Esophagus muscularis mucosa (tissue), 4 donors: Measurements from ENCODE around the gene KRT32. TPM values are rescaled to one million over a fixed set of nuclear protein-coding genes. Genes with fewer than 3 reads are reported as not detected.

Experiments
- DNase-seq: peaks from one replicate; pipeline ENCODE4 v3.0.0-alpha.2; 2017; ENCODE audit errors: extremely low spot score
- H3K27ac ChIP-seq, 4 donors: fragments of 200-600 bp; sonication (generic); replicated peaks in 1 of 4; 1 replicate in 3 of 4; 2 replicates in 1 of 4; pipeline ENCODE4 v1.5.1; 2016 to 2019; ENCODE audit warnings: mild to moderate bottlenecking in 1 of 4
- H3K27me3 ChIP-seq, 4 donors: fragments of 200-600 bp; sonication (generic); one replicate each; pipeline versions ENCODE4 v1.5.1 to v1.6.0; 2016 to 2019
- H3K36me3 ChIP-seq, 4 donors: fragments of 200-600 bp; sonication (generic); one replicate each; pipeline ENCODE4 v1.5.1; 2016 to 2019
- H3K4me1 ChIP-seq, 4 donors: fragments of 200-600 bp; sonication (generic); one replicate each; pipeline ENCODE4 v1.5.1; 2016 to 2019
- H3K4me3 ChIP-seq, 4 donors: fragments of 200-600 bp; sonication (generic); 1 replicate in 2 of 4; 2 replicates in 2 of 4; pipeline ENCODE4 v1.5.1; 2016 to 2019; ENCODE audit warnings: mild to moderate bottlenecking in 4 of 4, moderate library complexity in 1 of 4
- H3K9me3 ChIP-seq, 4 donors: fragments of 200-600 bp; sonication (generic); 1 replicate in 3 of 4; 2 replicates in 1 of 4; pipeline ENCODE4 v1.5.1; 2016 to 2019
- CTCF ChIP-seq, 3 experiments: fragments of 200-600 bp in 2 of 3; fragments of 450-650 bp in 1 of 3; sonication (generic) in 2 of 3; IDR thresholded peaks; one replicate each; pipeline ENCODE4 v1.5.1; 2017 to 2019; ENCODE audit warnings: antibody characterized with exemption in 3 of 3, mild to moderate bottlenecking in 2 of 3, moderate library complexity in 1 of 3
- EP300 ChIP-seq: sonication (generic); formaldehyde crosslinking; IDR thresholded peaks from one replicate; pipeline ENCODE4 v1.6.1; 2017; ENCODE audit warnings: antibody characterized with exemption
- POLR2A ChIP-seq: fragments of 450-650 bp; IDR thresholded peaks from one replicate; pipeline ENCODE4 v1.6.1; 2017; ENCODE audit warnings: antibody characterized with exemption, moderate library complexity, mild to moderate bottlenecking, low read depth
- POLR2AphosphoS5 ChIP-seq, 2 donors: sonication (generic); formaldehyde crosslinking; IDR thresholded peaks; one replicate each; pipeline ENCODE4 v1.6.1; 2017; ENCODE audit warnings: antibody characterized with exemption in 2 of 2
- WGBS: methylation state at CpG from one replicate; pipeline ENCODE4 v1.1.5; 2018; 5-methylcytosine and 5-hydroxymethylcytosine counted together
- intact Hi-C: fragments of 100-400 bp; cut with DNase I; formaldehyde crosslinking; loops from one replicate; pipeline ENCODE4 v1.15.1; 2023
- total RNA-seq, 4 donors: library from RNA; depleted of rRNA; stranded (reverse); fragments of >200 nt; gene quantifications; one replicate each; pipeline versions ENCODE4 v1.1.0 to v1.2.1, GENCODE V29; 2016

The KRT32 gene
- total RNA-seq, 4 donors from 2014 or later: not detected

- Histone ChIP-seq H3K4me1 (peaks cover 0 to 16% (median 15%) of the 10 kb centered on the region in 4 donors), H3K27ac (no peak overlapping the region), H3K27me3 (no peaks in the 10 kb centered on the region), H3K4me3 (no peak overlapping the region), H3K9me3 (peaks cover 0 to 4% (median 0%) of the 10 kb centered on the region in 4 donors), H3K36me3 (no peaks in the 10 kb centered on the region)
- intact Hi-C loops: no loop called here
- TF ChIP-seq POLR2AphosphoS5 (IDR thresholded peaks at IDR 0.05) (no peak), EP300 (no peak), CTCF (IDR thresholded peaks at IDR 0.05) (no peak), POLR2A (no peak)
- DNase-seq: no peak
- 86% methylated on average over 3 of the region's 3 CpGs for WGBS
Measured at GRCh38 chr17:41453066-41453465, 14.1 kb downstream of the KRT32 start.

DNA sequence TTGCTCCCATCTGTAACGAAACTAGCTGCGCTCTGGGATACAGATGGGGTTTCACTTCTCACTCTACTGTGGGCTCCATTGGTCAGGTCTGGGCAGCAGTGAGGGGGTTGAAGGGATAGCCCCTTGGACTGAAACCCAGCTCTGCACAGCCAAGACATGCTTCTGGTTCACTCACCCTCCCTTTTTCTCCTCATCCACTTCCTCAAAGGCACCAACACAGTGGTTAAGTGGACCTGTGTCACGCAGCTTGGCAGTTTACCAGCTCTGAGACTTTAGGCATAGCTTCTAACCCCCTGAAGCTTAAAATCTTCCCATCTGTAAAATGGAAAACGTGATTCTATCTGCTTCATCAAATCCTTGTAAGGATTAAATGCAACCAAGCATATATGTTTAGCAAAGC is 14.9 kb downstream of the KRT32 start:
- WGBS: 53% methylated on average over 4 of the region's 4 CpGs
- intact Hi-C loops: no loop called here
- no peak overlapping the region for H3K27ac ChIP-seq
- peaks cover 0 to 8% (median 7%) of the 10 kb centered on the region in 4 donors for H3K4me1 ChIP-seq
- DNase-seq: no peak
- H3K27me3 ChIP-seq: no peaks in the 10 kb centered on the region
- H3K36me3 ChIP-seq: no peaks in the 10 kb centered on the region
- TF ChIP-seq EP300: no peak
- TF ChIP-seq POLR2A: no peak
- no peak for TF ChIP-seq CTCF (IDR thresholded peaks at IDR 0.05)
- H3K9me3 ChIP-seq: peaks cover 0 to 4% (median 0%) of the 10 kb centered on the region in 4 donors
- no peak overlapping the region for H3K4me3 ChIP-seq

GRCh38 chr17:41451154-41451728 is 15.9 kb downstream of the KRT32 start:
- no peak overlapping the region for H3K4me3 ChIP-seq
- intact Hi-C loops: no loop called here
- H3K9me3 ChIP-seq: peaks cover 0 to 4% (median 0%) of the 10 kb centered on the region in 4 donors
- H3K27me3 ChIP-seq: no peaks in the 10 kb centered on the region
- no peaks in the 10 kb centered on the region for H3K36me3 ChIP-seq
- DNase-seq: no peak
- WGBS: 82% methylated on average over 2 of the region's 2 CpGs
- TF ChIP-seq POLR2AphosphoS5 (IDR thresholded peaks at IDR 0.05) (no peak), EP300 (no peak), CTCF (IDR thresholded peaks at IDR 0.05) (no peak), POLR2A (no peak)
- H3K27ac ChIP-seq: no peak overlapping the region
- no peaks in the 10 kb centered on the region for H3K4me1 ChIP-seq

DNA sequence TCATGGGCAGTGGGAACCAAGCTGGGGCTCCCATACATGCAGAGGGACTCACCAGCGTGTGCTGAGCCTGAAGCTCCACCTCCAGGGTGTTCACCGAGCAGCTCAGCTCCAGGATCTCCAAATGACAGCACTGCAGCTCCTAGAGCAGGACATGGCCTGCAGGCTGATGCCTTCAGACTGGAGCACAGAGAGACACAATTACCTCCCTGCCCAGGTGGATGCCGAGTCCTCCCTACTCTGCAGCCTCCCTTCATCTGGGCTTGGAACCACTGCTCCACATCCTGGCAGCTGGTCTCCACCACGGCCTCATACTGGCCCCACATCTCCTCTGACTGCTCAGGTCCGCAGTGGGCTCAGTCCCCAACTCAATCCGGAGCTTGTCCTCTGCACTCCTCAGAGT is 18.2 kb downstream of the KRT32 start:
- Histone ChIP-seq H3K4me1 (no peaks in the 10 kb centered on the region), H3K9me3 (peaks cover 0 to 4% (median 0%) of the 10 kb centered on the region in 4 donors), H3K36me3 (no peaks in the 10 kb centered on the region), H3K27me3 (no peaks in the 10 kb centered on the region), H3K27ac (no peak overlapping the region), H3K4me3 (no peak overlapping the region)
- intact Hi-C loops: no loop called here
- no peak for TF ChIP-seq POLR2AphosphoS5 (IDR thresholded peaks at IDR 0.05)
- TF ChIP-seq CTCF (IDR thresholded peaks at IDR 0.05): no peak
- no peak for TF ChIP-seq POLR2A
- TF ChIP-seq EP300: no peak
- DNase-seq: no peak
- WGBS: 86% methylated on average over 3 of the region's 6 CpGs

DNA sequence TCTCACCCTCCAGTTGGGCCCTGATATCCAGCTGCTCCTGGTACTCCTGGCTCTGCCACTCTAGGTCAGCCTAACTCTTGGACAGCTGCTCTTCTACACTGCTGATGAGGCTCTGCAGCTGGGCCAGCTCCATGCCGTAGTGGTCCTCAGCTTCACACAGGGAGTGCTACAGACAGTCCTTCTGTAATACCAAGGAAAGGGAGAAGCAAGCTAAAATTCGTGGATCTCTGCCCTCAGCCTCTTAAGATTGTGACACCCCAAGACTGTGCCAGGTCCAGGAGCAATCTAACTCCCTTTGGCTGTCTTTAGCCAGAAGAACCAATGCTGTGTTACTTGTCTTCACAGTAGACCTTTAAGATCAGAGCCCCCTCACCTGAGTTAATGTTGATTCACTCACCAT is 18.7 kb downstream of the KRT32 start:
- intact Hi-C loops: no loop called here

More for the DNA sequence above, 18.7 kb downstream of the KRT32 start:
- Histone ChIP-seq H3K36me3 (no peaks in the 10 kb centered on the region), H3K4me3 (no peak overlapping the region), H3K9me3 (peaks cover 0 to 4% (median 0%) of the 10 kb centered on the region in 4 donors), H3K27ac (no peak overlapping the region), H3K4me1 (no peaks in the 10 kb centered on the region), H3K27me3 (no peaks in the 10 kb centered on the region)
- no peak for TF ChIP-seq POLR2AphosphoS5 (IDR thresholded peaks at IDR 0.05)
- TF ChIP-seq POLR2A: no peak
- no peak for TF ChIP-seq CTCF (IDR thresholded peaks at IDR 0.05)
- no peak for TF ChIP-seq EP300
- DNase-seq: no peak
- WGBS: 100% methylated on average over 2 of the region's 2 CpGs
